Spinal cord (tissue), 10 donors: ENCODE data around the gene FLRT2. TPM values are rescaled to one million over a fixed set of nuclear protein-coding genes. Genes with fewer than 3 reads are reported as not detected.

Experiments used
- DNase-seq, 6 donors: peaks; one replicate each; pipeline versions ENCODE4 v3.0.0 to v3.0.0-alpha.2; 2013 to 2015; ENCODE audit warnings: low spot score in 6 of 6, low read depth in 4 of 6
- H3K27ac ChIP-seq: one replicate; pipeline ENCODE4 v1.5.1; 2013; ENCODE audit warnings: low read depth, low read length, control low read depth
- H3K27me3 ChIP-seq: one replicate; pipeline ENCODE4 v1.6.1; 2013; ENCODE audit warnings: low read length; ENCODE audit not compliant: control insufficient read depth, insufficient read depth
- H3K36me3 ChIP-seq: one replicate; pipeline ENCODE4 v1.6.1; 2013; ENCODE audit warnings: low read length; ENCODE audit not compliant: control insufficient read depth, insufficient read depth
- H3K4me1 ChIP-seq: one replicate; pipeline ENCODE4 v1.6.1; 2013; ENCODE audit warnings: low read length; ENCODE audit not compliant: control insufficient read depth, insufficient read depth
- H3K4me3 ChIP-seq: one replicate; pipeline ENCODE4 v1.5.1; 2013; ENCODE audit warnings: low read depth, low read length, control low read depth
- H3K9me3 ChIP-seq: one replicate; pipeline ENCODE4 v1.6.1; 2013; ENCODE audit warnings: low read length; ENCODE audit not compliant: control insufficient read depth, insufficient read depth
- WGBS: methylation state at CpG from one replicate; pipeline ENCODE4 v1.1.5; 2013; ENCODE audit warnings: missing lambda C conversion rate; ENCODE audit not compliant: insufficient coverage; 5-methylcytosine and 5-hydroxymethylcytosine counted together
- polyA plus RNA-seq, 2 donors: library from polyadenylated mRNA; unstranded; fragments of 120-200 nt; gene quantifications; one replicate each; pipeline ENCODE4 v1.2.1, GENCODE V29; 2013; ENCODE audit not compliant: insufficient read length in 2 of 2
- total RNA-seq, 2 donors: library from RNA; depleted of rRNA in 1 of 2; stranded (reverse); fragments of 120-200 nt in 1 of 2; fragments of >200 nt in 1 of 2; gene quantifications; one replicate each; pipeline versions ENCODE4 v1.2.3 to v1.2.4, GENCODE V29; 2013 to 2014
- donor health status: healthy.

The FLRT2 gene
- total and polyA plus RNA-seq, 4 donors, result 60.2 to 215 (median 65.3) TPM

DNA sequence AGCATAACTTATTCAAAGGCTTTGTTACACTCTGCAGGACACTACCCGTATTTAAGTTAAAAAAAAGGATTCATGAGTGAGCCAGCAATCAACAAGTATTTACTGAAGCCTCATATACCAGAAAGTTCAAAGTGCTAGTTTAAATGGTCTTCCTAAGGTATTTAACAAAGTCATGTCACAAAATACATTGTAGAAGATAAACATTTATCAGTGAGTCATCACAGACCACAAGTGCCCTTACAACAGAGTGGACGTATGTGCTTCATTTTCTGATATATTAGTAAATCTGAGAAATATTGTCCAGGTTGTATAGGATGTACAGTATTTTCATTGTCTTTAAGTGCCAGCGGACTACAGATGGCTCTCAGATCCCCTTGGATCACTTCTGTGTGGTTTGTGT, 24.2 kb downstream of the FLRT2 start:
- H3K36me3 ChIP-seq, result no peaks in the 10 kb centered on the region
- DNase-seq, result no peak
- H3K4me1 ChIP-seq, result no peaks in the 10 kb centered on the region
- no peaks in the 10 kb centered on the region for H3K9me3 ChIP-seq
- no peaks in the 10 kb centered on the region for H3K27me3 ChIP-seq
- no peak overlapping the region for H3K27ac ChIP-seq
- no CpG with 5 or more reads among the region's 3 CpGs for WGBS
- no peak overlapping the region for H3K4me3 ChIP-seq

DNA sequence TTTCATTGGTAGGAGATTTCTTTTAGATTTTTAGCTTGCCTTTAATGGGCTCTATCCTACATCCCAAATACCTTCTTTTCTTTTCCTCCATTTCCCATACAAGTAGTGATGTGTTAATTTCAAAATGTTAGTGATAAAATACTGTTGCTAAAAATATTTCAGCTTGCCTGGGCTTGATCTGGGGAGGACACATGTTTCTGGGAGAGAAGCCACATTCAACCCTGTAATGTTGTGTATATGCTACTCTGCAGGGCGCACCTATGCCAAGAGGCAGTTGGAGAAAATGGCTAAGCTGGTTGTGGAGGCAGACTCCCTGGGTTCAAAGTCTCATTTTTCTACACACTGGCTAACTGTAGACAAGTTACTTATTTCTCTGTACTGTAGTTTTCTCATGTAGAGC, 26.3 kb downstream of the FLRT2 start:
- Histone ChIP-seq H3K9me3 (no peaks in the 10 kb centered on the region), H3K4me1 (no peaks in the 10 kb centered on the region), H3K27me3 (no peaks in the 10 kb centered on the region), H3K27ac (no peak overlapping the region), H3K4me3 (no peak overlapping the region), H3K36me3 (no peaks in the 10 kb centered on the region)
- no CpG with 5 or more reads among the region's 1 CpG for WGBS
- DNase-seq, result no peak

DNA sequence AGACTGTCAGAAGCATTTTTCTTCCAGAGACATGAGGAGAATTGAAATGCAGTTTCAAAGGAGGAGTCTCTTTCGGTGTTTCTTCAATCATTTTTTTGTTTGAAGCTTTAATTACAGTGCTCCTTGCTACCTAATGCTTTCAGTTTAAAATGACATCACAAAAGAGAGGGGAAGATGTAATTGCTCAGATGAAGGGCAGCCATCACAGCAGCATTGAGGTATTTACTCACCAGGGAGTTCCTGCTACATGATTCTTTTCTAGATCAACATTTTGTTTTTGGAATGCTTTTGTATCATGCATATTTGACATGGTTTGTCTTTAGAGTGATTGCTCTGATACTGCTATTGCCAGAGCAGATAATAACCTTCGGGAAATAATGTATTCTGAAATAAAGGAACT, 28.6 kb downstream of the FLRT2 start:
- Histone ChIP-seq H3K27me3 (no peaks in the 10 kb centered on the region), H3K4me3 (no peak overlapping the region), H3K27ac (no peak overlapping the region), H3K4me1 (no peaks in the 10 kb centered on the region), H3K36me3 (no peaks in the 10 kb centered on the region), H3K9me3 (no peaks in the 10 kb centered on the region)
- DNase-seq, result no peak
- WGBS, result 71% methylated on average over 1 of the region's 2 CpGs

DNA sequence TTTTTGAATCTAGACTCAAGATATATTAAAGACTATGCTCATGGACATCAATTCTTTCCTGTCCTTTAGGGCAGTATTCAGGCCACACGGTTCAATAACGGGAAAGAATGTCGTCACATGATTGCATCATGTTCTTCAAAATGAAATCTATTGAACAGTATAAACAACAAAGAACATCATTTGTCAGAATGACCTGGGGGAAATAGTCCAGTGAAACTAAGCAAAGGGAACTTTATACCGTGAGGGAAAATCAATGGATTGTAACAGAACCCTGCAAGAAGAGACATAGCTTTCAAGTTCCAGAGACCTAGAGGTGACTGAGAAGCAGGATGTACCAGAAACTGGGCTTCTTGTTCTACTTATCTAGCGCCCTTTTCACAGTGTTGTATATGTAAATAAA, 32.7 kb downstream of the FLRT2 start:
- Histone ChIP-seq H3K9me3 (no peaks in the 10 kb centered on the region), H3K27ac (no peak overlapping the region), H3K4me1 (no peaks in the 10 kb centered on the region), H3K4me3 (no peak overlapping the region), H3K36me3 (no peaks in the 10 kb centered on the region), H3K27me3 (no peaks in the 10 kb centered on the region)
- no peak for DNase-seq
- whole genome bisulfite sequencing, result 80% methylated on average over 1 of the region's 5 CpGs

DNA sequence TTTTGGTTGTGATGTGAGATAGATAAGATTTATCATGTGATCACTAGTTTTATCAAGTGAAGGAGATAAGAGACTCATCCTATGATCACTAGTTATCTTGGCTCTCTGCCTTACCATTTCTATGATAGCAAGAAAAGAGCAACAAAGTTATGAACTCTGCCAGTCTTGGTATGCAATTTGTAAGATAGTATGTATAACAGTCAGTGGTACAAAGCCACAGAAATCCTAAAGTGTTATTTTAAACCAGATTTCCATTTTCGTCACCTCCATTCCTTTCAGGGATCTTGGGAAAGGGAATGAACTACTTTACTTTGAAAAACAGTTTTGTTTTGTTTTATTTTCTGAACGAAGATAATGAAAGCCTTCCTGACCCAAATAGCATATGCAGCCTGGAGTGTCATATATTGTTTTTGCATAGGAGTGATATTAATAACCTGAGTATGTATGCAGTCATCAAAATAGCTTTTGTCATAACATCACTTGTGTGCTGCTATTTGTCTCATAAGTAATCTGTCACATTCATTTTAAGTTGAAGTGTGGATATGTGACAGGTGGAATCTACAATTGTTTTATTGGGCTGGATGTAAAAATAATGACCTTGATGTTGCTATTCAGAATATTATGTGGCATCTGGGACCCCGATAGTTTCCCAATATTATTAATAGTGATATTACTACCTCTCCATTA, 35.0 kb downstream of the FLRT2 start:
- Histone ChIP-seq H3K4me3 (no peak overlapping the region), H3K27ac (no peak overlapping the region), H3K9me3 (no peaks in the 10 kb centered on the region), H3K4me1 (no peaks in the 10 kb centered on the region), H3K36me3 (no peaks in the 10 kb centered on the region), H3K27me3 (no peaks in the 10 kb centered on the region)
- DNase-seq, result no peak
- WGBS, result no CpG with 5 or more reads among the region's 3 CpGs

DNA sequence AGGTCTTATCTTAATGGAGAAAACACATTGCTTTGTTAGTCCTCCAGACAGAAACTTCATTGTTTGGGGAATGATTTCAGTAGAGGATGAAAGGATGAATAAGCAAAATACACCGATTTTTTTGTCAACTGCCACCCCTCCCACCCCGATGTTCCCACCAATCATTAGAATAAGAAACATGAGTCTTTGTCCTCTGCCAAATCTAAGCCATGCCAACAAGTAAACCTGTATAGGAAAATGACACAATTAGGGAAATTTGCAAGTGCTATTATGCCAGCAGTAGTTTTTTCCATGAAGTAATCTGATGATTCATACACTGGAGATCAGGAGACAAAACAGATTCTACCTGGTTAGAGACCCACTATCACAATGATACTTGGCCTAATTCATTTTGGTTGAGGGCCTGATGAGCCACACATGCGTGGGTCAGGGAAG, 35.9 kb downstream of the FLRT2 start:
- Histone ChIP-seq H3K36me3 (no peaks in the 10 kb centered on the region), H3K4me1 (no peaks in the 10 kb centered on the region), H3K27me3 (no peaks in the 10 kb centered on the region), H3K9me3 (no peaks in the 10 kb centered on the region), H3K27ac (no peak overlapping the region), H3K4me3 (no peak overlapping the region)
- WGBS, result no CpG with 5 or more reads among the region's 3 CpGs
- no peak for DNase-seq

DNA sequence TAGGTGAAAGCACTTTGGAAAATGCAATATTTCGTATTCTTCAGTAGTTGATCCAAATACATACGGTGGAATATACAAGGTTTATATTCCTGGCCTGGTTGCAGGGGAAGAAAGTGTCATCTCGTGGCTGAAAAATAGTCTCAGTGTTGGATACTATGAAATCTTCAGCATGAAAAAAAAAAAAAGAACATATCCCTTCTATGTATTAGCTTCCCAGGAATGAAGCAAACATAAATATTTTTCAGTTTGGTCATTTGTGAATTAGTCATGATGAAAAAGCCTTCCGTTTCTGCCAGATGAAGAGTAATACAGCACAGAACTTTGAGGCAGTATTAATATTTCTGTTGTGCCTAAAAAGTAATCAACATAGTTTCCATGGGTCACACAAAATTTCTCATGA, 36.7 kb downstream of the FLRT2 start:
- no peaks in the 10 kb centered on the region for H3K27me3 ChIP-seq
- no peak overlapping the region for H3K4me3 ChIP-seq
- no CpG with 5 or more reads among the region's 4 CpGs for WGBS
- no peaks in the 10 kb centered on the region for H3K36me3 ChIP-seq
- H3K9me3 ChIP-seq, result no peaks in the 10 kb centered on the region
- H3K27ac ChIP-seq, result no peak overlapping the region
- H3K4me1 ChIP-seq, result no peaks in the 10 kb centered on the region
- no peak for DNase-seq

DNA sequence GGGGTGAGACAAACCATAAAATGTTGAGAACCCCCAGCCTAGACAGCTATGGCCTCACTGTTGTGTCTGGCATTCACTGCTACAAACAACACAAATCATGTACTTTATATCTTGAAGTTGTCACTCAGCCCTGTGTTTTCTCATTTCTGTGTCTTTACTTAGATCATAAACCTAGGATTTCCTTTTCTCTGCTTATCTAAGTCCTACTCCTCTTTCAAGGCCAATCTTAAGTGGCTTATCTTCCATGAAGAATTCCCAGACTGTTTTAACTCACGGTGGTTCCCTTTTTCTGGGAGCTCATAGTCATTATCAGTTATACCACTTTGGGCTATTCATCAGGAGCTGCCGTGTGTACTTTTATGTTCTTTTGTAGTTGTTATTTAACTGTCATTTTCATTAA, 42.1 kb downstream of the FLRT2 start:
- Histone ChIP-seq H3K27me3 (no peaks in the 10 kb centered on the region), H3K9me3 (no peaks in the 10 kb centered on the region), H3K4me3 (no peak overlapping the region), H3K4me1 (no peaks in the 10 kb centered on the region), H3K36me3 (no peaks in the 10 kb centered on the region), H3K27ac (no peak overlapping the region)
- no CpG with 5 or more reads among the region's 2 CpGs for WGBS
- no peak for DNase-seq

DNA sequence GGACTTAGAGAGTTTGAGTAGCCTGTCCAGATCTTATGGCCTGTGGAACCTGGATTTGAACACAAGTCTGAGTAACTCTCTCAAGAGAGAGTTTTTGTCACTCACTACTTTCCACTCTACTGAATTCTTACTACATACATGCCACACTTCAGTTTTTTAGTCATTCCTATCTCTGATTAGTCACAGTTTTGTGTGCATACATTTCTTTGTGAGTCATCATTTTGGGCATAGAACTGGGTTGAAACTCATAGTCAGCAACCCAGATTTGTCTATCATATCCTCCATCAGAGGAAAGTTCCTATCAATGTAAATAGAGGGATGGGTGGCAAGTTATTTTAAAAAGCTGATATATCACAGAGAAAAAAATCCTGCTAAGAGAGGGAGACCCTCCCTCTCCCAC, 42.9 kb downstream of the FLRT2 start:
- Histone ChIP-seq H3K9me3 (no peaks in the 10 kb centered on the region), H3K4me1 (peaks cover 4% of the 10 kb centered on the region), H3K36me3 (no peaks in the 10 kb centered on the region), H3K4me3 (no peak overlapping the region), H3K27ac (no peak overlapping the region), H3K27me3 (no peaks in the 10 kb centered on the region)
- no peak for DNase-seq

DNA sequence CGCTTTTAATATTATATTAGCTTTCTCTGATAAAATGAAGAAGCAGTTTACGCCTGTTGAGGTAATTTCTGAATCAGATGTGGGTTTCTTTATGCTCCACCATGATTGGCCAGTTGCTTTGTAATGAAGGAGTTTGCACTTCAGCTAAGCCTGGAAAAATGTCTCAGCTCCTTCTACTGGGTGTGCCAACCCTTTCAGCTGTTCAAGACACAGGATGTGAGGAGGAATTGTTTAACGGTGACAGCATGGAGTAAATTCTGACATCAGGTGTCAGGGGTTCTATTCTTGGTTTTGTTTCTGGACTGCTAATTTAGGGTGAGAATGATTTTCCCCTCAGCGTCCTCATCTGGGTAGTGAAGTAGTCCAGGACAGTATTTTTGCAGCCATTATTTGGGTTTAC, 43.5 kb downstream of the FLRT2 start:
- Histone ChIP-seq H3K36me3 (no peaks in the 10 kb centered on the region), H3K4me3 (no peak overlapping the region), H3K27me3 (no peaks in the 10 kb centered on the region), H3K27ac (no peak overlapping the region), H3K9me3 (no peaks in the 10 kb centered on the region), H3K4me1 (peaks cover 4% of the 10 kb centered on the region)
- 64% methylated on average over 1 of the region's 4 CpGs for WGBS
- DNase-seq, result no peak
